K562 (cell line): ENCODE results near the gene SLC4A4. TPM values are rescaled to one million over a fixed set of nuclear protein-coding genes. Genes with fewer than 3 reads are reported as not detected.

ENCODE experiments used
- ATAC-seq: fragments of 200-7000 bp; cut with Tn5 transposase; 3 replicates; pipeline ENCODE4 v1.9.1; 2020; ENCODE audit warnings: moderate library complexity
- BruUV-seq: library from RNA; stranded (reverse); fragments of 400-500 nt; replicated peaks from 2 replicates; lab custom pipeline; 2021; lab: Mats Ljungman, UMichigan
- CTCF ChIA-PET: fragments of 300-600 bp; formaldehyde crosslinking; extraction: SDS; loops from one replicate; lab custom pipeline; 2021; ENCODE audit warnings: low intra/inter-chr PET ratio; lab: Yijun Ruan, JAX
- POLR2A ChIA-PET: fragments of 300-600, 350-650 bp; sonication (Branson Sonifier 250); formaldehyde crosslinking; extraction: SDS; loops from one replicate; lab custom pipeline; 2021; ENCODE audit warnings: antibody characterized with exemption, inconsistent platforms; lab: Yijun Ruan, JAX
- DNase-seq, 4 experiments: peaks; one replicate each; pipeline versions ENCODE4 v3.0.0 to v3.0.0-alpha.2; 2011 to 2018; ENCODE audit warnings: low spot score in 3 of 4, mixed read lengths in 3 of 4; ENCODE audit errors: extremely low read depth in 1 of 4
- FAIRE-seq: peaks from 2 replicates; lab custom pipeline; 2011; peaks lifted over from hg19 to GRCh38; lab: Jason Lieb, UNC
- H2AFZ ChIP-seq: 2 replicates; pipeline ENCODE4 v1.6.0; 2011; ENCODE audit warnings: low read depth, low read length, control low read depth, inconsistent platforms
- H3K27ac ChIP-seq: fragments of 200-600 bp; 3 replicates; pipeline ENCODE4 v1.8.0; 2011; ENCODE audit warnings: low read depth, mild to moderate bottlenecking, control low read depth, inconsistent platforms, low read length, moderate library complexity, mixed read lengths; ENCODE audit errors: extremely low read depth
- H3K27me3 ChIP-seq, 2 experiments: fragments of 300-600 bp in 1 of 2; 2 replicates in 1 of 2; 3 replicates in 1 of 2; pipeline versions ENCODE4 v1.6.0 to v1.8.0; 2011; ENCODE audit warnings: inconsistent platforms in 2 of 2, low read length in 2 of 2, mild to moderate bottlenecking in 1 of 2, mixed read lengths in 1 of 2, moderate library complexity in 1 of 2; ENCODE audit not compliant: control insufficient read depth in 2 of 2, insufficient read depth in 2 of 2
- H3K36me3 ChIP-seq: fragments of 300-600 bp; 3 replicates; pipeline ENCODE4 v1.8.0; 2011; ENCODE audit warnings: mild to moderate bottlenecking, low read length, inconsistent platforms; ENCODE audit not compliant: control insufficient read depth, insufficient read depth
- H3K4me1 ChIP-seq, 2 experiments: fragments of 200-600 bp in 1 of 2; replicated peaks in 1 of 2; 2 replicates in 1 of 2; 3 replicates in 1 of 2; pipeline versions ENCODE4 v1.5.1 to v1.8.0; 2011; ENCODE audit warnings: inconsistent platforms in 2 of 2, low read length in 2 of 2, mild to moderate bottlenecking in 1 of 2, mixed read lengths in 1 of 2, moderate library complexity in 1 of 2; ENCODE audit not compliant: control insufficient read depth in 2 of 2, insufficient read depth in 2 of 2
- H3K4me2 ChIP-seq: 2 replicates; pipeline ENCODE4 v1.6.1; 2011; ENCODE audit warnings: low read length, control low read depth, inconsistent platforms, mixed read lengths; ENCODE audit not compliant: insufficient read depth
- H3K4me3 ChIP-seq: fragments of 200-600 bp; sonication (generic), shearing (Covaris generic); 2 replicates; pipeline ENCODE4 v1.5.1; 2016; ENCODE audit warnings: control low read depth, inconsistent platforms
- H3K79me2 ChIP-seq: fragments of 200-600 bp; 3 replicates; pipeline ENCODE4 v1.8.0; 2011; ENCODE audit warnings: low read length, inconsistent platforms; ENCODE audit not compliant: control insufficient read depth, insufficient read depth
- H3K9ac ChIP-seq, 2 experiments: 2 replicates each; pipeline versions ENCODE4 v1.6.0 to v1.6.1; 2011; ENCODE audit warnings: low read depth in 2 of 2, low read length in 2 of 2, control low read depth in 1 of 2, inconsistent platforms in 1 of 2, mild to moderate bottlenecking in 1 of 2, mixed read lengths in 1 of 2; ENCODE audit not compliant: insufficient read depth in 1 of 2
- H3K9me1 ChIP-seq: one replicate; pipeline ENCODE4 v1.6.0; 2011; ENCODE audit warnings: inconsistent platforms, mild to moderate bottlenecking, low read length, moderate library complexity; ENCODE audit not compliant: control insufficient read depth, insufficient read depth
- H3K9me3 ChIP-seq: replicated peaks from 2 replicates; pipeline ENCODE4 v1.5.1; 2011; ENCODE audit warnings: low read depth, low read length, inconsistent platforms; ENCODE audit not compliant: control insufficient read depth, insufficient read depth
- H4K20me1 ChIP-seq: replicated peaks from 2 replicates; pipeline ENCODE4 v1.6.1; 2011; ENCODE audit warnings: low read length, inconsistent platforms, mixed read lengths; ENCODE audit not compliant: control insufficient read depth, insufficient read depth
- ARNT ChIP-seq, 2 experiments: fragments of 450-650 bp; IDR thresholded peaks; 2 replicates each; pipeline ENCODE4 v1.6.1; 2016; ENCODE audit warnings: mild to moderate bottlenecking in 1 of 2
- FOXP1 ChIP-seq: sonication (generic); formaldehyde crosslinking; IDR thresholded peaks from 2 replicates; pipeline ENCODE4 v1.8.0; 2022; ENCODE audit warnings: mild to moderate bottlenecking, missing genetic modification reagents
- ZNF140 ChIP-seq: fragments of 250-450 bp; sonication (Bioruptor Pico); IDR thresholded peaks from 2 replicates; pipeline ENCODE4 v1.8.0; 2021; ENCODE audit warnings: moderate library complexity, mild to moderate bottlenecking, inconsistent platforms
- ZNF780A ChIP-seq: fragments of 250-450 bp; sonication (Bioruptor Pico); IDR thresholded peaks from 2 replicates; pipeline ENCODE4 v1.5.0; 2021; ENCODE audit warnings: mild to moderate bottlenecking
- WGBS: fragments of 100-300 bp; shearing (Covaris generic); methylation state at CpG from one replicate; pipeline ENCODE4 v1.1.6; 2016; ENCODE audit warnings: low coverage, mixed read lengths; ENCODE audit not compliant: insufficient coverage; ENCODE audit errors: missing lambda C conversion rate; 5-methylcytosine and 5-hydroxymethylcytosine counted together
- in situ Hi-C: fragments of 300-500 bp; cut with MboI; formaldehyde crosslinking; loops from 4 replicates; pipeline ENCODE4 v1.15.0; 2018; ENCODE audit warnings: inconsistent platforms, mixed read lengths
- intact Hi-C: fragments of 100-400 bp; cut with micrococcal nuclease; formaldehyde crosslinking; loops from 2 replicates; pipeline ENCODE4 v1.14.2; 2022
- polyA plus RNA-seq, 8 experiments: library from polyadenylated mRNA; depleted of rRNA in 4 of 8; stranded (reverse) in 5 of 8; unstranded in 3 of 8; fragments of >200 nt; fragmentation: Nextera tagmentation in 2 of 8; fragmentation: Illumina TruSeq in 1 of 8; extraction: Ambion mirVana in 2 of 8; extraction: Trizol in 1 of 8; gene quantifications; 2 replicates each; pipeline versions ENCODE4 v1.2.1 to v1.2.3, GENCODE V29; 2011 to 2014; ENCODE audit warnings: inconsistent platforms in 1 of 8, missing spikeins in 1 of 8
- total RNA-seq, 7 experiments: library from RNA; depleted of rRNA in 6 of 7; stranded (reverse); fragments of >200 nt in 6 of 7; fragmentation: Illumina TruSeq in 2 of 7; extraction: Trizol in 2 of 7; gene quantifications; 2 replicates each; pipeline versions ENCODE4 v1.2.1 to v1.2.3, GENCODE V29; 2011 to 2021; ENCODE audit warnings: low replicate concordance in 1 of 7
- TF ChIP-seq, protein P1 (sequence below): sonication (generic); formaldehyde crosslinking; IDR thresholded peaks from 2 replicates; pipeline ENCODE4 v1.8.1; 2022; ENCODE audit warnings: missing genetic modification reagents
- TF ChIP-seq, protein P2 (sequence below): fragments of 200-600 bp; sonication (generic); IDR thresholded peaks from one replicate; pipeline ENCODE4 v1.6.1; 2012; ENCODE audit warnings: mild to moderate bottlenecking, low read depth, low read length, inconsistent platforms
- TF ChIP-seq, protein P3 (sequence below): fragments of 250-450 bp; sonication (Bioruptor Pico); IDR thresholded peaks from 2 replicates; pipeline ENCODE4 v1.8.0; 2022; ENCODE audit warnings: moderate library complexity, mild to moderate bottlenecking, inconsistent platforms

SLC4A4 gene
- total and polyA plus RNA-seq, 9 of the 15 experiments (the other 6 are each of a cell fraction or from before 2014, with no cell fraction given), result 0.01 to 0.18 (median 0.07) TPM; not detected in 2

DNA sequence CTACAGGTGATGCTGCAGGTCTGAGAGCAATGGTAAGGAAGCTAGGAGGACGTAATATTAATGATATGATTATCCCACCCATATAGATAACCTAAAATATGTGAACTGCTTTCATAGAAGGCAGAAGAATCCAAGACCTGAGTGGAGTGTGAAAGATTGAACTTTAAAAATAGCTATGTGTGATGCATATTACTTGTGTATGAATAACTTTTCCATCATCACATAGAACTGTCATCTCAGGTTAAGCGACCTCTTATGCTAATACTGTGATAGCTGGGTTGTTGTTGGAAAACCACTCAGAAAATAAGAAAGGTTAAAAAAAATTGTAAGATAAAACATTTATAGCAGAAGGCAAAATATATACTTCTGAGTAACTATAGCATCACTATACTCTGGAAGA lies 90.3 kb downstream of the SLC4A4 start:
- H3K9me3 ChIP-seq, result no peaks in the 10 kb centered on the region
- no peak for DNase-seq
- no peaks in the 10 kb centered on the region for H4K20me1 ChIP-seq
- WGBS, result 0% methylated on average over 2 of the region's 2 CpGs
- TF ChIP-seq, protein P1, sequence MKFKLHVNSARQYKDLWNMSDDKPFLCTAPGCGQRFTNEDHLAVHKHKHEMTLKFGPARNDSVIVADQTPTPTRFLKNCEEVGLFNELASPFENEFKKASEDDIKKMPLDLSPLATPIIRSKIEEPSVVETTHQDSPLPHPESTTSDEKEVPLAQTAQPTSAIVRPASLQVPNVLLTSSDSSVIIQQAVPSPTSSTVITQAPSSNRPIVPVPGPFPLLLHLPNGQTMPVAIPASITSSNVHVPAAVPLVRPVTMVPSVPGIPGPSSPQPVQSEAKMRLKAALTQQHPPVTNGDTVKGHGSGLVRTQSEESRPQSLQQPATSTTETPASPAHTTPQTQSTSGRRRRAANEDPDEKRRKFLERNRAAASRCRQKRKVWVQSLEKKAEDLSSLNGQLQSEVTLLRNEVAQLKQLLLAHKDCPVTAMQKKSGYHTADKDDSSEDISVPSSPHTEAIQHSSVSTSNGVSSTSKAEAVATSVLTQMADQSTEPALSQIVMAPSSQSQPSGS (CRISPR knock-in tag), result no peak
- TF ChIP-seq ZNF140 (CRISPR knock-in tag) (no peak), FOXP1 (CRISPR knock-in tag) (no peak), ARNT (IDR thresholded peaks at IDR 0.05) (no peak), ZNF780A (CRISPR knock-in tag) (no peak)
- TF ChIP-seq, protein P2, sequence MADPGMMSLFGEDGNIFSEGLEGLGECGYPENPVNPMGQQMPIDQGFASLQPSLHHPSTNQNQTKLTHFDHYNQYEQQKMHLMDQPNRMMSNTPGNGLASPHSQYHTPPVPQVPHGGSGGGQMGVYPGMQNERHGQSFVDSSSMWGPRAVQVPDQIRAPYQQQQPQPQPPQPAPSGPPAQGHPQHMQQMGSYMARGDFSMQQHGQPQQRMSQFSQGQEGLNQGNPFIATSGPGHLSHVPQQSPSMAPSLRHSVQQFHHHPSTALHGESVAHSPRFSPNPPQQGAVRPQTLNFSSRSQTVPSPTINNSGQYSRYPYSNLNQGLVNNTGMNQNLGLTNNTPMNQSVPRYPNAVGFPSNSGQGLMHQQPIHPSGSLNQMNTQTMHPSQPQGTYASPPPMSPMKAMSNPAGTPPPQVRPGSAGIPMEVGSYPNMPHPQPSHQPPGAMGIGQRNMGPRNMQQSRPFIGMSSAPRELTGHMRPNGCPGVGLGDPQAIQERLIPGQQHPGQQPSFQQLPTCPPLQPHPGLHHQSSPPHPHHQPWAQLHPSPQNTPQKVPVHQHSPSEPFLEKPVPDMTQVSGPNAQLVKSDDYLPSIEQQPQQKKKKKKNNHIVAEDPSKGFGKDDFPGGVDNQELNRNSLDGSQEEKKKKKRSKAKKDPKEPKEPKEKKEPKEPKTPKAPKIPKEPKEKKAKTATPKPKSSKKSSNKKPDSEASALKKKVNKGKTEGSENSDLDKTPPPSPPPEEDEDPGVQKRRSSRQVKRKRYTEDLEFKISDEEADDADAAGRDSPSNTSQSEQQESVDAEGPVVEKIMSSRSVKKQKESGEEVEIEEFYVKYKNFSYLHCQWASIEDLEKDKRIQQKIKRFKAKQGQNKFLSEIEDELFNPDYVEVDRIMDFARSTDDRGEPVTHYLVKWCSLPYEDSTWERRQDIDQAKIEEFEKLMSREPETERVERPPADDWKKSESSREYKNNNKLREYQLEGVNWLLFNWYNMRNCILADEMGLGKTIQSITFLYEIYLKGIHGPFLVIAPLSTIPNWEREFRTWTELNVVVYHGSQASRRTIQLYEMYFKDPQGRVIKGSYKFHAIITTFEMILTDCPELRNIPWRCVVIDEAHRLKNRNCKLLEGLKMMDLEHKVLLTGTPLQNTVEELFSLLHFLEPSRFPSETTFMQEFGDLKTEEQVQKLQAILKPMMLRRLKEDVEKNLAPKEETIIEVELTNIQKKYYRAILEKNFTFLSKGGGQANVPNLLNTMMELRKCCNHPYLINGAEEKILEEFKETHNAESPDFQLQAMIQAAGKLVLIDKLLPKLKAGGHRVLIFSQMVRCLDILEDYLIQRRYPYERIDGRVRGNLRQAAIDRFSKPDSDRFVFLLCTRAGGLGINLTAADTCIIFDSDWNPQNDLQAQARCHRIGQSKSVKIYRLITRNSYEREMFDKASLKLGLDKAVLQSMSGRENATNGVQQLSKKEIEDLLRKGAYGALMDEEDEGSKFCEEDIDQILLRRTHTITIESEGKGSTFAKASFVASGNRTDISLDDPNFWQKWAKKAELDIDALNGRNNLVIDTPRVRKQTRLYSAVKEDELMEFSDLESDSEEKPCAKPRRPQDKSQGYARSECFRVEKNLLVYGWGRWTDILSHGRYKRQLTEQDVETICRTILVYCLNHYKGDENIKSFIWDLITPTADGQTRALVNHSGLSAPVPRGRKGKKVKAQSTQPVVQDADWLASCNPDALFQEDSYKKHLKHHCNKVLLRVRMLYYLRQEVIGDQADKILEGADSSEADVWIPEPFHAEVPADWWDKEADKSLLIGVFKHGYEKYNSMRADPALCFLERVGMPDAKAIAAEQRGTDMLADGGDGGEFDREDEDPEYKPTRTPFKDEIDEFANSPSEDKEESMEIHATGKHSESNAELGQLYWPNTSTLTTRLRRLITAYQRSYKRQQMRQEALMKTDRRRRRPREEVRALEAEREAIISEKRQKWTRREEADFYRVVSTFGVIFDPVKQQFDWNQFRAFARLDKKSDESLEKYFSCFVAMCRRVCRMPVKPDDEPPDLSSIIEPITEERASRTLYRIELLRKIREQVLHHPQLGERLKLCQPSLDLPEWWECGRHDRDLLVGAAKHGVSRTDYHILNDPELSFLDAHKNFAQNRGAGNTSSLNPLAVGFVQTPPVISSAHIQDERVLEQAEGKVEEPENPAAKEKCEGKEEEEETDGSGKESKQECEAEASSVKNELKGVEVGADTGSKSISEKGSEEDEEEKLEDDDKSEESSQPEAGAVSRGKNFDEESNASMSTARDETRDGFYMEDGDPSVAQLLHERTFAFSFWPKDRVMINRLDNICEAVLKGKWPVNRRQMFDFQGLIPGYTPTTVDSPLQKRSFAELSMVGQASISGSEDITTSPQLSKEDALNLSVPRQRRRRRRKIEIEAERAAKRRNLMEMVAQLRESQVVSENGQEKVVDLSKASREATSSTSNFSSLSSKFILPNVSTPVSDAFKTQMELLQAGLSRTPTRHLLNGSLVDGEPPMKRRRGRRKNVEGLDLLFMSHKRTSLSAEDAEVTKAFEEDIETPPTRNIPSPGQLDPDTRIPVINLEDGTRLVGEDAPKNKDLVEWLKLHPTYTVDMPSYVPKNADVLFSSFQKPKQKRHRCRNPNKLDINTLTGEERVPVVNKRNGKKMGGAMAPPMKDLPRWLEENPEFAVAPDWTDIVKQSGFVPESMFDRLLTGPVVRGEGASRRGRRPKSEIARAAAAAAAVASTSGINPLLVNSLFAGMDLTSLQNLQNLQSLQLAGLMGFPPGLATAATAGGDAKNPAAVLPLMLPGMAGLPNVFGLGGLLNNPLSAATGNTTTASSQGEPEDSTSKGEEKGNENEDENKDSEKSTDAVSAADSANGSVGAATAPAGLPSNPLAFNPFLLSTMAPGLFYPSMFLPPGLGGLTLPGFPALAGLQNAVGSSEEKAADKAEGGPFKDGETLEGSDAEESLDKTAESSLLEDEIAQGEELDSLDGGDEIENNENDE, result no peak
- TF ChIP-seq, protein P3, sequence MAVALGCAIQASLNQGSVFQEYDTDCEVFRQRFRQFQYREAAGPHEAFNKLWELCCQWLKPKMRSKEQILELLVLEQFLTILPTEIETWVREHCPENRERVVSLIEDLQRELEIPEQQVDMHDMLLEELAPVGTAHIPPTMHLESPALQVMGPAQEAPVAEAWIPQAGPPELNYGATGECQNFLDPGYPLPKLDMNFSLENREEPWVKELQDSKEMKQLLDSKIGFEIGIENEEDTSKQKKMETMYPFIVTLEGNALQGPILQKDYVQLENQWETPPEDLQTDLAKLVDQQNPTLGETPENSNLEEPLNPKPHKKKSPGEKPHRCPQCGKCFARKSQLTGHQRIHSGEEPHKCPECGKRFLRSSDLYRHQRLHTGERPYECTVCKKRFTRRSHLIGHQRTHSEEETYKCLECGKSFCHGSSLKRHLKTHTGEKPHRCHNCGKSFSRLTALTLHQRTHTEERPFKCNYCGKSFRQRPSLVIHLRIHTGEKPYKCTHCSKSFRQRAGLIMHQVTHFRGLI (CRISPR knock-in tag), result no peak
- intact Hi-C loops, result no loop called here
- in situ Hi-C loops, result no loop called here
- no peak overlapping the region for H3K9ac ChIP-seq
- no peak overlapping the region for H3K4me2 ChIP-seq
- H2AFZ ChIP-seq, result no peak overlapping the region
- no peaks in the 10 kb centered on the region for H3K27me3 ChIP-seq
- no peaks in the 10 kb centered on the region for H3K9me1 ChIP-seq
- no peaks in the 10 kb centered on the region for H3K79me2 ChIP-seq
- no peaks in the 10 kb centered on the region for H3K4me1 ChIP-seq
- FAIRE-seq, result no peak
- no peaks in the 10 kb centered on the region for H3K36me3 ChIP-seq
- POLR2A ChIA-PET, result no interaction called here
- no TSS peak for BruUV-seq
- ATAC-seq, result no peak
- CTCF ChIA-PET, result no interaction called here
- H3K4me3 ChIP-seq, result no peak overlapping the region
- H3K27ac ChIP-seq, result no peak overlapping the region
